ENCODE results near the gene ADAM20. TPM values are rescaled to one million over a fixed set of nuclear protein-coding genes. Genes with fewer than 3 reads are reported as not detected.
"Not testable (repeated sequence)": the region's sequence is repeated elsewhere in the genome, so short reads cannot be mapped to it uniquely, and the experiment has no call there.

Gene ADAM20
- total RNA-seq, 2 donors from 2014 or later = 0.16 to 0.37 TPM

- H3K9me3 ChIP-seq (ENCODE audit: control insufficient read depth, low read length, poor library complexity, severe bottlenecking) = no peaks in the 10 kb centered on the region
- H3K36me3 Mint-ChIP-seq (ENCODE audit: low read depth) = peaks cover 2% of the 10 kb centered on the region
- H3K27me3 Mint-ChIP-seq = no peaks in the 10 kb centered on the region
- ATAC-seq = no peak
- no peak for DNase-seq
- H3K27ac Mint-ChIP-seq = no peak overlapping the region
- H3K4me1 Mint-ChIP-seq = peaks cover 8% of the 10 kb centered on the region
- H3K4me3 Mint-ChIP-seq = no peak overlapping the region
These were observed 19.0 kb downstream of the ADAM20 start for GRCh38 chr14:70515811-70516210.

GRCh38 chr14:70514168-70515069 is 20.4 kb downstream of the ADAM20 start:
- H3K9me3 ChIP-seq (ENCODE audit: control insufficient read depth, low read length, poor library complexity, severe bottlenecking) = no peaks in the 10 kb centered on the region
- no peak for ATAC-seq
- Mint-ChIP-seq H3K27me3 (no peaks in the 10 kb centered on the region), H3K27ac (no peak overlapping the region), H3K36me3 (ENCODE audit: low read depth) (no peaks in the 10 kb centered on the region), H3K4me1 (peaks cover 8% of the 10 kb centered on the region), H3K4me3 (peak overlapping the region; percentile 55)
- DNase-seq = no peak

- Mint-ChIP-seq H3K4me1 (no peaks in the 10 kb centered on the region), H3K27ac (no peak overlapping the region)
These were observed 36.6 kb downstream of the ADAM20 start for GRCh38 chr14:70498191-70498590.

GRCh38 chr14:70489579-70490200 is 45.1 kb downstream of the ADAM20 start:
- no peak for DNase-seq
- Mint-ChIP-seq H3K4me3 (no peak overlapping the region), H3K36me3 (ENCODE audit: low read depth) (peaks cover 6% of the 10 kb centered on the region), H3K27me3 (no peaks in the 10 kb centered on the region), H3K4me1 (no peaks in the 10 kb centered on the region), H3K27ac (no peak overlapping the region)
- no peak for ATAC-seq
- no peaks in the 10 kb centered on the region for H3K9me3 ChIP-seq (ENCODE audit: control insufficient read depth, low read length, poor library complexity, severe bottlenecking)

More at GRCh38 chr14:70498191-70498590, 36.6 kb downstream of the ADAM20 start:
- Mint-ChIP-seq H3K27me3 (no peaks in the 10 kb centered on the region), H3K36me3 (ENCODE audit: low read depth) (peaks cover 4% of the 10 kb centered on the region), H3K4me3 (no peak overlapping the region)
- DNase-seq = no peak
- ATAC-seq = no peak
- H3K9me3 ChIP-seq (ENCODE audit: control insufficient read depth, low read length, poor library complexity, severe bottlenecking) = no peaks in the 10 kb centered on the region

GRCh38 chr14:70477356-70478105 is 57.3 kb downstream of the ADAM20 start:
- not testable (repeated sequence) for H3K4me3 Mint-ChIP-seq; H3K27ac Mint-ChIP-seq; H3K9me3 ChIP-seq (ENCODE audit: control insufficient read depth, low read length, poor library complexity, severe bottlenecking); H3K4me1 Mint-ChIP-seq; ATAC-seq; H3K27me3 Mint-ChIP-seq; H3K36me3 Mint-ChIP-seq (ENCODE audit: low read depth); DNase-seq

- not testable (repeated sequence) for H3K4me3 Mint-ChIP-seq; H3K36me3 Mint-ChIP-seq (ENCODE audit: low read depth); H3K27me3 Mint-ChIP-seq; H3K4me1 Mint-ChIP-seq; H3K9me3 ChIP-seq (ENCODE audit: control insufficient read depth, low read length, poor library complexity, severe bottlenecking); H3K27ac Mint-ChIP-seq; ATAC-seq; DNase-seq
These were observed 59.3 kb downstream of the ADAM20 start for GRCh38 chr14:70475459-70475858.

- ATAC-seq (no peak), DNase-seq (no peak)
- Mint-ChIP-seq H3K36me3 (ENCODE audit: low read depth) (peaks cover 11% of the 10 kb centered on the region), H3K4me3 (no peak overlapping the region), H3K4me1 (no peaks in the 10 kb centered on the region), H3K27me3 (no peaks in the 10 kb centered on the region), H3K27ac (no peak overlapping the region)
- no peaks in the 10 kb centered on the region for H3K9me3 ChIP-seq (ENCODE audit: control insufficient read depth, low read length, poor library complexity, severe bottlenecking)
These were observed 61.0 kb downstream of the ADAM20 start for GRCh38 chr14:70473825-70474224.

Other genes starting within 250 kb of the ADAM20 start
- gene COX16, start 175.3 kb downstream of the ADAM20 start, total RNA-seq = 10 to 100 TPM; 23.3 to 23.7 TPM
- 10 to 100 TPM; 11.5 to 13.3 TPM for gene SYNJ2BP, start 117.9 kb downstream of the ADAM20 start, total RNA-seq
- gene ADAM21, start 82.8 kb downstream of the ADAM20 start, total RNA-seq = not detected
- 10 to 100 TPM; 74.5 to 90.4 TPM for gene MED6, start 65.7 kb upstream of the ADAM20 start, total RNA-seq
- gene TTC9, start 106.9 kb upstream of the ADAM20 start, total RNA-seq = 10 to 100 TPM in 1 of 2 donors, 1 to 10 TPM in 1; 8.2 to 11.7 TPM